Stomach (tissue), 4 donors: ENCODE measurements around the gene DTD1.

Experiments
- CTCF ChIP-seq, 7 experiments: fragments of 450-650 bp in 4 of 7; fragments of 200-600 bp in 3 of 7; sonication (generic) in 3 of 7; IDR thresholded peaks; one replicate each; pipeline ENCODE4 v1.5.1; 2016 to 2019; ENCODE audit warnings: antibody characterized with exemption in 7 of 7, control low read depth in 2 of 7, mild to moderate bottlenecking in 1 of 7
- EP300 ChIP-seq: sonication (generic); formaldehyde crosslinking; IDR thresholded peaks from one replicate; pipeline ENCODE4 v1.6.1; 2017; ENCODE audit warnings: antibody characterized with exemption
- POLR2AphosphoS5 ChIP-seq, 3 donors: sonication (generic); formaldehyde crosslinking; IDR thresholded peaks; one replicate each; pipeline ENCODE4 v1.6.1; 2016; ENCODE audit warnings: antibody characterized with exemption in 3 of 3

- TF ChIP-seq EP300 (no peak), POLR2AphosphoS5 (IDR thresholded peaks at IDR 0.05) (no peak), CTCF (IDR thresholded peaks at IDR 0.05) (no peak)
Observed at GRCh38 chr20:18578581-18578980, 9.3 kb upstream of the DTD1 start.
